ENCODE data around the gene MYLK4.

- no peak for TF ChIP-seq CTCF (IDR thresholded peaks at IDR 0.05)
- no peak for TF ChIP-seq POLR2AphosphoS5 (IDR thresholded peaks at IDR 0.05; ENCODE audit: low read depth, low read length)
- no peak for TF ChIP-seq REST (IDR thresholded peaks at IDR 0.05; ENCODE audit: insufficient read depth in 1 of 2, low read depth in 2 of 2, low read length in 1 of 2)
These were observed 15.4 kb upstream of the MYLK4 start for GRCh38 chr6:2765896-2766766.

Data from Panc1 (cell line).